GM12878 (cell line): Measurements from ENCODE around the gene NAT10. TPM values are rescaled to one million over a fixed set of nuclear protein-coding genes. Genes with fewer than 3 reads are reported as not detected.

Experiments used
- ATAC-seq: fragments of 200-7000 bp; cut with Tn5 transposase; 3 replicates; pipeline ENCODE4 v1.9.1; 2020; ENCODE audit warnings: mild to moderate bottlenecking, moderate library complexity
- BruUV-seq: library from RNA; stranded (reverse); fragments of 400-500 nt; replicated peaks from 2 replicates; lab custom pipeline; 2021; lab: Mats Ljungman, UMichigan
- CTCF ChIA-PET: fragments of 300-600 bp; sonication (Branson Sonifier 250); formaldehyde crosslinking; extraction: SDS; loops from one replicate; lab custom pipeline; 2021; ENCODE audit warnings: inconsistent platforms; lab: Yijun Ruan, JAX
- POLR2A ChIA-PET: fragments of 350-600 bp; formaldehyde crosslinking; extraction: SDS; loops from one replicate; lab custom pipeline; 2021; ENCODE audit warnings: inconsistent platforms; lab: Charles Lee
- RAD21 ChIA-PET: fragments of 300-600 bp; sonication (Branson Sonifier 250); formaldehyde crosslinking; loops from one replicate; lab custom pipeline; 2023; ENCODE audit warnings: antibody characterized with exemption; ENCODE audit not compliant: unreplicated experiment; lab: Charles Lee
- SMC1A ChIA-PET: fragments of 300-600 bp; sonication (Branson Sonifier 250); formaldehyde crosslinking; loops from one replicate; lab custom pipeline; 2023; ENCODE audit not compliant: unreplicated experiment, uncharacterized antibody; lab: Charles Lee
- DNase-seq: peaks from one replicate; pipeline ENCODE4 v3.0.0-alpha.2; 2011; ENCODE audit warnings: low read depth, low spot score
- FAIRE-seq: peaks from 3 replicates; lab custom pipeline; 2011; peaks lifted over from hg19 to GRCh38; lab: Jason Lieb, UNC
- H2AFZ ChIP-seq: 2 replicates; pipeline ENCODE4 v1.6.0; 2011; ENCODE audit warnings: low read depth, low read length, control low read depth; ENCODE audit not compliant: control insufficient read depth
- H3K27ac ChIP-seq: 2 replicates; pipeline ENCODE4 v1.5.1; 2011; ENCODE audit warnings: control low read depth; ENCODE audit not compliant: control insufficient read depth, insufficient read depth
- H3K27me3 ChIP-seq, 2 experiments: replicated peaks in 1 of 2; 2 replicates each; pipeline versions ENCODE4 v1.6.0 to v1.6.1; 2011; ENCODE audit warnings: low read length in 1 of 2; ENCODE audit not compliant: control insufficient read depth in 2 of 2, insufficient read depth in 2 of 2
- H3K36me3 ChIP-seq, 2 experiments: 2 replicates each; pipeline ENCODE4 v1.5.1; 2011; ENCODE audit warnings: low read length in 1 of 2; ENCODE audit not compliant: control insufficient read depth in 2 of 2, insufficient read depth in 2 of 2
- H3K4me1 ChIP-seq: 2 replicates; pipeline ENCODE4 v1.6.1; 2011; ENCODE audit warnings: mild to moderate bottlenecking, low read length, moderate library complexity, mixed read lengths; ENCODE audit not compliant: control insufficient read depth, insufficient read depth
- H3K4me2 ChIP-seq: 2 replicates; pipeline ENCODE4 v1.6.0; 2011; ENCODE audit warnings: control low read depth; ENCODE audit not compliant: control insufficient read depth, insufficient read depth
- H3K4me3 ChIP-seq: fragments of 200-600 bp; sonication (generic); 2 replicates; pipeline ENCODE4 v1.5.1; 2016
- H3K79me2 ChIP-seq: 2 replicates; pipeline ENCODE4 v1.6.0; 2011; ENCODE audit warnings: low read length; ENCODE audit not compliant: control insufficient read depth, insufficient read depth
- H3K9ac ChIP-seq: 2 replicates; pipeline ENCODE4 v1.8.0; 2011; ENCODE audit warnings: low read length, control low read depth, mixed read lengths; ENCODE audit not compliant: control insufficient read depth, insufficient read depth
- H3K9me3 ChIP-seq: replicated peaks from 3 replicates; pipeline ENCODE4 v1.5.1; 2011; ENCODE audit warnings: mild to moderate bottlenecking, low read length; ENCODE audit not compliant: control insufficient read depth, insufficient read depth
- H4K20me1 ChIP-seq: 2 replicates; pipeline ENCODE4 v1.6.0; 2011; ENCODE audit not compliant: control insufficient read depth, insufficient read depth
- BACH1 ChIP-seq: fragments of 450-650 bp; IDR thresholded peaks from 2 replicates; pipeline ENCODE4 v1.6.1; 2017; ENCODE audit warnings: mild to moderate bottlenecking, borderline replicate concordance
- IKZF1 ChIP-seq: fragments of 450-650 bp; conservative IDR thresholded peaks from 2 replicates; pipeline ENCODE4 v1.6.1; 2017; ENCODE audit warnings: antibody characterized with exemption, mild to moderate bottlenecking
- PBX3 ChIP-seq: IDR thresholded peaks from 2 replicates; pipeline ENCODE4 v1.6.1; 2011; ENCODE audit warnings: mild to moderate bottlenecking, low read depth, low read length, moderate library complexity; ENCODE audit not compliant: insufficient replicate concordance
- POU2F2 ChIP-seq: IDR thresholded peaks from 3 replicates; pipeline ENCODE4 v1.6.1; 2011; ENCODE audit warnings: low read depth, mild to moderate bottlenecking, low read length, borderline replicate concordance
- RUNX3 ChIP-seq: IDR thresholded peaks from 2 replicates; pipeline ENCODE4 v1.6.1; 2012; ENCODE audit warnings: low read length, inconsistent platforms
- SKIL ChIP-seq: fragments of 450-650 bp; IDR thresholded peaks from 2 replicates; pipeline ENCODE4 v1.6.1; 2017; ENCODE audit warnings: mild to moderate bottlenecking, low read depth, inconsistent platforms; ENCODE audit not compliant: poor library complexity, severe bottlenecking
- TCF3 ChIP-seq: IDR thresholded peaks from 2 replicates; pipeline ENCODE4 v1.6.1; 2012; ENCODE audit warnings: low read depth, mild to moderate bottlenecking, low read length, borderline replicate concordance; ENCODE audit not compliant: insufficient read depth
- ZNF24 ChIP-seq: fragments of 450-650 bp; IDR thresholded peaks from 2 replicates; pipeline ENCODE4 v1.6.1; 2017; ENCODE audit warnings: antibody characterized with exemption, mild to moderate bottlenecking
- WGBS: methylation state at CpG from one replicate; pipeline ENCODE4 v1.1.6; 2016; ENCODE audit warnings: low lambda C conversion rate; ENCODE audit not compliant: insufficient replicate concordance, insufficient coverage; ENCODE audit errors: missing lambda C conversion rate; 5-methylcytosine and 5-hydroxymethylcytosine counted together
- in situ Hi-C: fragments of 300-500 bp; cut with MboI; formaldehyde crosslinking; loops from 9 replicates; pipeline ENCODE4 v1.14.3; 2018; ENCODE audit warnings: mixed read lengths
- intact Hi-C: fragments of 100-400 bp; cut with micrococcal nuclease; formaldehyde crosslinking; loops from one replicate; pipeline ENCODE4 v1.14.2; 2022; ENCODE audit not compliant: unreplicated experiment
- polyA plus RNA-seq, 11 experiments: library from polyadenylated mRNA; depleted of rRNA in 4 of 11; unstranded in 6 of 11; stranded (reverse) in 5 of 11; fragments of >200 nt; fragmentation: Nextera tagmentation in 4 of 11; fragmentation: Illumina TruSeq in 1 of 11; extraction: Ambion mirVana in 4 of 11; extraction: Trizol in 1 of 11; gene quantifications; 1 replicate in 1 of 11; 2 replicates in 10 of 11; pipeline versions ENCODE4 v1.2.1 to v1.2.3, GENCODE V29; 2011 to 2016; ENCODE audit warnings: inconsistent platforms in 2 of 11, missing spikeins in 2 of 11, low read depth in 1 of 11
- total RNA-seq, 4 experiments: library from RNA; depleted of rRNA in 3 of 4; stranded (reverse); fragments of >200 nt in 3 of 4; fragmentation: Illumina TruSeq in 1 of 4; extraction: Trizol in 1 of 4; gene quantifications; 2 replicates each; pipeline versions ENCODE4 v1.2.1 to v1.2.3, GENCODE V29; 2013 to 2021

The NAT10 gene
- total and polyA plus RNA-seq, 10 of the 15 experiments (the other 5 are each of a cell fraction or from before 2014, with no cell fraction given), result 45.1 to 95.5 (median 72.8) TPM

GRCh38 chr11:34174412-34175041 is 69.1 kb downstream of the NAT10 start (continued):
- peak; percentile 73; the same call in 1 of the 3 replicates for TF ChIP-seq POU2F2
- TF ChIP-seq RUNX3, result peak; percentile 39; the same call in 1 of the 2 replicates
- TF ChIP-seq ZNF24, result 0 out of 2 replicates have a peak, but pooled peaks have one; percentile 34
- TF ChIP-seq, all 136 proteins: peak for 31

GRCh38 chr11:34175284-34176019 is 70.0 kb downstream of the NAT10 start:
- Histone ChIP-seq H3K27ac (peak overlapping the region; percentile 43; the same call in 1 of the 2 replicates), H3K4me3 (no peak overlapping the region), H3K9me3 (no peaks in the 10 kb centered on the region), H3K4me2 (peak overlapping the region; percentile 87), H3K4me1 (peaks cover 25% of the 10 kb centered on the region), H3K79me2 (no peaks in the 10 kb centered on the region), H3K9ac (peak overlapping the region; percentile 3; the same call in 1 of the 2 replicates), H2AFZ (no peak overlapping the region), H3K27me3 (no peaks in the 10 kb centered on the region), H3K36me3 (no peaks in the 10 kb centered on the region), H4K20me1 (no peaks in the 10 kb centered on the region)
- intact Hi-C loops, result loop anchor here (2.0 to 10.0 kb wide), 3 partner anchors 59 to 289 kb away; no protein-coding TSS in a partner anchor
- FAIRE-seq, result peak; percentile 79
- ChIA-PET POLR2A (no interaction called here), SMC1A (interaction anchor here (0.7 to 11.3 kb wide), 14 partner anchors 15 to 282 kb away, joined by 3 to 192 read pairs (median 5); partner anchors contain the start of gene ABTB2), RAD21 (interaction anchor here (0.8 to 13.0 kb wide), 14 partner anchors 10 to 222 kb away, joined by 3 to 249 read pairs (median 7); partner anchors contain the start of gene ABTB2), CTCF (interaction anchor here (1.1 to 10.5 kb wide), 19 partner anchors 9 to 293 kb away, joined by 3 to 167 read pairs (median 8); partner anchors contain the start of genes ABTB2 and NAT10)
- DNase-seq, result no peak
- no TSS peak for BruUV-seq
- TF ChIP-seq PBX3, result no peak
- TF ChIP-seq TCF3, result no peak
- TF ChIP-seq BACH1, result no peak
- no peak for TF ChIP-seq SKIL
- no peak for TF ChIP-seq IKZF1
- ATAC-seq, result peak; percentile 68
- in situ Hi-C loops, result loop anchor here (5.0 kb wide), 1 partner anchor 182 kb away; the partner anchor contains the start of gene ABTB2
- WGBS, result 71% methylated on average over 7 of the region's 7 CpGs
